Measurements from ENCODE around the gene KDM8.

Gene KDM8

DNA sequence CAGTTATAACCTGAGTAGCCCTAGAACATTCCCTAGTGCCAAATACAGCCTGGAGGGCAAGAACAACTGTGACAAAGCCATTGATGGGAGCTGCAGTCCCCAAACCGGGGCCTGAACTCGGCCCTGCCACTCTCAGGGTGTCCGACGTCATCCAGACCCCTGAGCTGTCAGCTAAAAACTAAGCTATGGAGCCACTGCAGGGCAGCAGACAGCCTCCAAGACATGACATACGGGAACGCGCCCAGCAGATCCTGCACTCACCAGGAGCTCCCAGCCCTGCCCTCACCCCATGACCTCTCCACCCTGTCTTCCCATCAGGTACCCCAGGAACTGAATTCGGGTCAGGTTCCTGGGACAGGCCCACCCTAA is 28.4 kb downstream of the KDM8 start:
- no peak for FAIRE-seq

DNA sequence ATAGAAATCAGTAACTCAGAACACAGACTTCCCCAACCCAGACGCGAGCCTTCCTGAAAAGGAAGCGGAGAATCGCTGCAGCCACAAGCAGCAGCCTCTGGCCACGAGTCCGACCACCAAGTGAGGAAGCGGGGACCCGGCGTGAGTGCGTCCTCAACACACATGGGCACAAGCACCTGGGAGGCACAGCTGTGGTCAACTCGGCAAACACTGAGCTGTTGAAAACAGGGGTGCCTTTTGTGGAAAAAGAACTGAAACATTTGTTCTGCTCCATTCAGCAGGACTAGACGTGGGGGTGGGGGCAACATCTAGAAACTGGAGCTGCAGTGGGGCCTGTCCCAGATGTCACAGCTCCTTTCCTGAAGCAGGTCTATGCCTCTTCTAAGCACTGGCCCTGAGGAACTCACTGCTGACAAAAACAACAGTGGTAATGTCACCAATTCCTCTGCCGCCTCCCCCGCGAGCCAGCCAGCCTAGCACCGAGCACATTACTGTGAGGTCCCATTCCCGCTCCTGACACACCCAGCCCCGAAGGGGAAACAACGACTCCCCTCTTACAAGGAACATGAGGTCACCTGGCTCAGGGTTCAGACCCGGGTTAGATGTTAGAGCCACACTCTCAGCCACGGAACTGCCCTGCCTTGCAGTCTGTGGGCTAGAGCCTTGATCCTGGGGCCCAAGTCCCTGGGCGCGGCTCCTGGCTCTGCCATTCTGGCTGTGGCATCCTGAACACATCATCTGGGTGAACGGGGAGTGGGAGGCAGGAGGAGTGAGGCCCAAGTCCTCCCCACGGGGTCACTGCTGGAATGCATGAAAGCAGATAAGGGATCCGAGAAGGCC is 29.0 kb downstream of the KDM8 start:
- FAIRE-seq, result no peak

DNA sequence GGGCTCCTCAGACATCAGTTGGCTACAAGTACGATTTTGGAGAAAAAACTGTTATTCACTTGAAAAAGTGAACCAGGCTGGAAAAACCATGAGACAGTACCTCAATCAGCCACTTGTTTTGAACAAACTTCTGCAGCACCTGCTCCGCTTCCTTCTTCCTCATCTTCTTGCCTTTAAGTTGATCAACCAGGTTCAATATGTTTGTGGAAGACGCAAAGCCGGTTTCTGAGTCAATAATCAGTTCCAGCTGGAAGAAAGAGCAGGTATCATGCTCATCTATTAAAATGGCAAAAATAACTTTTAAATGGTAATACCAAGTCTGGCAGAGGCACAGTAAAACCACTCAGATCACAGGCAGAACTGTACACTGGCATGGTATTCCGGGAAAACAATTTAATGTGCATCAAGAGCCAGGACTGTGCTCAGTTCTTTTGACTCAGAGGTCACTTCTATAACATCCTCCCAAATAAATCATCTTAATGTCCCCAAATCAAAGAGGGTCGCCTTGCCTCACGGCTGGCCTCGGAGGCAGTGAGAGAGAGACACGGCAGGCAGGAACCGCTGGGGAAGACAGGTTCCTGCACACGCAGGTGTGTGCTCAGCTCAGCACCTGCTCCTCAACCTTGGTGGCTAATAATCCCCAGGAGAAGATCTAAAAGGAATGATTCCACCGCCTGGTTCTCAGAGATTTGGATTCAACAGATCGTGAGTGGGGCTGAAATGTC is 29.7 kb downstream of the KDM8 start:
- FAIRE-seq, result no peak

DNA sequence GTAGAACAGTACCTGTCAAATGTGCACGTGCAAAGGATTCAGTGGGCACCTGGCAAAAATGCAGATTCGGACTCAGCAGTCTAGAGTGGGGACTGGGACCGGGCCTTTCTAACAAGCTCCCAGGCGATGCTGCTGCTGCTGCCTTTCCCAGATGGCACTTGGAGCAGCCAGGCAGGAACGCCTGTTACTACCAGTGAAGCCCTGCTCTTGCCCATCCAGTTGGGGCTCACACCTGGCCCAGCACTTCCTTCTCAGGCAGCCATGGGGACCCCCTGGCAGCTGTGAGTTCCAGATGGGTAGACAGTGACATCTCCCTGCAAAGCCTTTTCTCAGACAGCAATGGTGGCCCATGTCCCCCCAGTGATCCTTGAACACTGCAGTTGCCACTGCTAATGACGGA is 30.4 kb downstream of the KDM8 start:
- no peak for FAIRE-seq

DNA sequence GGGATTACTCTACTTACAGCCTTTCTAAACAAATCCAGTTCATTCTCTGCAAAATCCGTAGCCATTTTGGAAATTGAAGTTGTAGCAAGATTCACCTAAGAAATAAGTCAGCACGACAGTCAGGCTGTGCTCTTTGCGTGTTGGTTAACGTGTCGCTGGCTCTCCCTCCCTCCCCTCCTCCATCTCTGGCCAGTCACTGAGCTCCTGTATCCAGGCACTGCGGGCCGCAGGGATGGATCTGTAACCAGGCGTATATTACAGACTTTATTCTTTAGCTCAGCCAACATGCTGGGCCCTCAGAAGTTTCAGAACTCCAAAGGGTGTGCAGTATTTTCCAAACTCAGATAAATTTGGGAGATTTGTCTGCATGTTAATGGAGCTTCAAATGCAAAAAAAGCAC is 30.8 kb downstream of the KDM8 start:
- FAIRE-seq, result no peak

DNA sequence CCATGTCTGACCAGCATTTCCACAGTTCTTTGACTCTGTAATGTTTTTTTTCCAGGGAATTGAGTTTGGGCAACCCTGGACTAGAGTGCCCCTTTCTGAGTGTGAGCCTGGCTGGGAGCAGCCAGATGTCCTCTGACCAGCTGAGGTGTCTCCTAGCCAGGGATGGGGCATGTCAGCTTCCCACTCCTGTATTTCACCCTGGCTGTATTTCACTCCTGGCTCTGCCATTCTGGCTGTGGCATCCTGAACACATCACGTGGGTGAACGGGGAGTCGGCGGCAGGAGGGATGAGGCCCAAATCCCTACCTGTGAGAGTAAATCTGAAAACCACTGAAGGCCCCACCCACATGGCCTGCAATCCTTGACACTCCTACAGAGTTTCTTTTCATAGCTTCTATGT is 31.3 kb downstream of the KDM8 start:
- no peak for FAIRE-seq

DNA sequence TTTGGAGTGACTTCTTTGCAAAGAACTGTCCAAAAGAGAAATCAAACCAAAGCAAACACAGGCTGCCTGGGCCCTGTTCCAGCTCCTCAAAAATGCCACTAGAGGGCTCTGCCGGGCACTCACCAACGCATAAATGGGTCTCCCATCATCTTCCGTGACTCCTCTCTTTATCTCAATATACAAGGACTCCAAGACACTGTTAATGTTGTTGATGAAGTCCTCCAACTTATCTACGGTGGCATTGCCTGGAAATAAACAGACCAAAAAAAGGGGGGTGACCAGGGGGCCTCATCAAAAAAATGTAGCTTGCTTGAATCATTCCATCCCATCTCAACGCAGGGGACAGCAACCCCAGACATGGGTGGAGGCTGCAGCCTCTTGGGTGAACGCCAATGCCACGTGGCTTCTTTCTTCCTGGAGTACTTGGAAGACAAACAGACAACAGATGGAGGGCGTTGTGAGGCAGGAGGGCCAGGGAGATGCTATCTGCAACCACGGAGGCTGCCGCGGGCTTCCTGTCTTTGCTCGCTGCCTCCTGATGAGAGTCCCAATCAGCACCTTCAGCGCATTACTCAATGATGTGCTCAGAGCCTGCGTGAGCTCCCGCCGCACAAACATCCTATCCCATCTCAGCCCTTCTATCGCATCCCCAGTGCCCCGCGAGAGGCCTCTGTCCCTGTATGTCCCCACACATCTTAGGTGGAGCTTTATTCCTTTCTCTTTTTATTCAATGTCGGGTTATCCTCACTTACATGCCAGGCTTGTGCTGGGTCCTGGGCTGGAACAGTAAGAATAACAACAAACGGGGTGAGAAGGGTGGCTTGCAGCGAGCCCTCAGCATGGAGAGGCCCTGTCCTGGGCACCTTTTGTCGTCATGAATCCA is 32.0 kb downstream of the KDM8 start:
- no peak for FAIRE-seq

DNA sequence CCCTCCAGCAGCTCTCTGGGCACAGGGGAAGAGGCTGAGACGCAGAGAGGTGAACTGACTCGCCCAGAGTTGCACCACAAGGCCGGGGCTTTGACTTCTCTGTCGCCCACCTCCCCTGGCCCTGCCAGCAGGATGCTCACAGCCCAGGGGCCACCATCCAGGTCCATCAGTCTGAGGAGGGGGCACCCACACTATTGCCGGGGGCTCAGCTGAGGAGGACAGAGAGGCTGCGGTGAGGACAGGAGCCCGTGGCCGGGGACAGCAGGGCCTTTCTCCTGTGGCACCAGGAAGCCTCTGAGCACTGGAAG is 32.6 kb downstream of the KDM8 start:
- FAIRE-seq, result no peak

DNA sequence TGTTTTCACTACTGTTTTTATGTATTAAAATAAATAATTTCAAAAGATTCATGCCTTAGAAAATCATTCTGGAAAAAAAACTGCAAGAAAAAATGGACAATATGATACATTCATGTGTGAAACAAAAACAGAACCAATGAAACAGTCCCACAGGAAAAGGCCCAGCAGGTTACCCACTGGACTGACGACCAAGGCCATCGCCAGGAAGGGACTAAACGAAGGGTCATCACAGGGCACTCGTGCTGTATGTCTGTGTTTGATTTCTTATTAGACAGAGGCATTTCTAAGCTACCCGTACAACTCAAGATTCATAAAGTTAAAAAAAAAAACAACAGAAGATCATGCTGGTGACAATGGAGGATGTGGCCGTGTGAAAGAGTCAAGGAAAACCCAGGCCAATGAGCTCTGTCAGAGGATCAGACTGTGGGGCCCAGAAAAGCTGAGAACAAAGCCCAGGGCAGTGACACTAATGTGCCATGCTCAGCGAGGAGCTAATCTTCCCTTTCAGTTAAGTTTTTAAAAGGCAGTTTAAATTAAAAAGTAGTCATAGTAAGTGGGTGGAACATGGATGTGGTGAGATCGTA is 33.4 kb downstream of the KDM8 start:
- FAIRE-seq, result no peak

DNA sequence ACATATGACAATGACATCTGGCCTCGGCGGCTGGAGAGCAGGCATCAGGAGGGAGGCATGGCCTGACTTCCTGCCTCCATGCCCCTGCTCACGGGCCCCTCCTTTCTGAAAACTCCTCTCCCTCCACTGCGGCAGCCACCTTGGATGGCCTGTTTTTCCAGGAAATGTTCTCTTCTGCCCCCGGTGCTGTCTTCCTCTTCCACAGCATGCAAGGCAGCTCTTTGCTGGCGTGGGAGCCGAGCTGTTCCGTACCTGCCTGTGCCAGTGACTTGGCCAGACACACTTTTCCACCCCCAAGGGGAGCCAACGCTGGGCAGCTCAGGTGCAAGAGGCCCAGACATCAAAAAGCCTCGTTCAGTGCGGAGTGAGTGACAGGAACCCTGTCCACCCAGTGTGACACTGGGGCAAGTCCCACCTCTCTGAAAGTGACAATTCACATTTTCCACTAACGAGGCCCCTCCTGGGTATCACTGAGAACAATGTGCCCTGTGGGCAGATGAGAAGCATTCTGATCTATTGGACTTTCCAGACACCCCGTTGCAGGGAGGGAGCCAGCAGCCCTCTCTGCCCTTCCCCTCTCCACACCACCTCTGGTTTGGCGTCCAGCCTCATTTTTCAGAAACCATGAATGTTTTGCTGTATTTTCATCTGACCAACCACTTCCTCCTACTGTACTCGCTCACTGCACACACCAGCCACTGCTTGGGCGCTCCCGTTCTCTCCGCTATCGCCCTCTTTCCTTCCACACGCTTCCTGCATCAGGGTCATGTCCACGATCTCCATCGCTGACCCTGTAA is 34.1 kb downstream of the KDM8 start:
- FAIRE-seq, result no peak

DNA sequence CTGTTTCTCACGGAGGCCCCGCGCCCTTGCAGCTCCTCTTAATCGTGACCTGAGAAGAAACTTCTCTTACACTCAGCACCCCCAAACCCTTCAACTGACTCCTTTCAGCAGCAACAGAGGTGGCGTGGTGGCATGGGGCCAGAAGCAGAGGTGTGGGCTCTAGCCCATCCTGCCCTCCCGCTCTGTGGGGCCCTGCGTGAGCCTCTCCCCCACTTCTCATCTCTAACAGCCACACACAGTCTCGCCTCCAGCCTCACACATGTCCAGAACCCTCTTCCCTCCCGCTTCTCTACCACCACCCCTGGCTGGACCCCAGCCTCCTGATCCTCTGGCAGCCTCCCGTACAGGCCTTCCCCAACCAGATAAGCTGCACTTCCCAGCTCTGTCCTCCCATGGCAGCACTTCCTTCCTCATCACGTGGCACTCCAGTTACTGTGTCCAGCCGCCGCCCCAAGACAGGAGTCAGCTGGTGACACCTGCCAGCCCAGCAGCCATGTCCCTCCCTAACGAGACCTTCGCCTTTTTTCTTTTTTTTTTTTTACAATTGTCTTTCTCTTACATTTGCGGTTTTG is 34.8 kb downstream of the KDM8 start:
- no peak for FAIRE-seq

DNA sequence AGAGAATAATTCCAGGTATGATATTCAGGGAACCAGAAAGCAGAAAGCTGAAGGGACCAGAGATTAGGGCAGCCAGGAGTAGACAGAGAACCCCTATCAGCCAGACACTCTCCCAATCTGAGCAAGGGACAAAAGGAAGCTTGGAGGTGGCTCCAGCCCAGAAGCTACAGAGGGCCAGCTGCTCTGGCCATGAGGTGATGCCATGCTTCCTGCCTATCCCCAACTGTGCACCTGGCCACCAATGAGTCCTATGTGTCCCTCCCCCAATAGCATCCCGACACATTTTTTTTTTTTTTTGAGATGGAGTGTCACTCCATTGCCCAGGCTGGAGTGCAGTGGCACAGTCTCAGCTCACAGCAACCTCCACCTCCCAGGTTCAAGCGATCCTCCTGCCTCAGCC is 35.3 kb downstream of the KDM8 start:
- FAIRE-seq, result no peak

DNA sequence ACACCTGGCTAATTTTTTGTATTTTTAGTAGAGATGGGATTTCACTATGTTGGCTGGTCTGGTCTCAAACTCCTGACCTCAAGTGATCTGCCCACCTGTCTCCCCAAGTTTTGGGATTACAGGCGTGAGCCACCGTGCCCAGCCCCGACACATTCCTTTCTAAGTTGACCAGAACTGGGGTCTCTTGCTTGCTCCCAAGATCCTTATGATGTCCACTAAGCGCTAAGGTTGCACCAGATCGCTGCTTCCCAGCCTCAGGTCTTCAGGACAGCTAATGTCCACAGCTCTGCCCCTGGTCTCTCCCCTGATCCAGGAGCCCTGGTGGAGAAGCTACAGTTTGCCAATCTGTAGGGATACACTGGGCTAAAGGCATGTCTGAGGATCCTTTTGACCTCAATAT is 35.7 kb downstream of the KDM8 start:
- no peak for FAIRE-seq

DNA sequence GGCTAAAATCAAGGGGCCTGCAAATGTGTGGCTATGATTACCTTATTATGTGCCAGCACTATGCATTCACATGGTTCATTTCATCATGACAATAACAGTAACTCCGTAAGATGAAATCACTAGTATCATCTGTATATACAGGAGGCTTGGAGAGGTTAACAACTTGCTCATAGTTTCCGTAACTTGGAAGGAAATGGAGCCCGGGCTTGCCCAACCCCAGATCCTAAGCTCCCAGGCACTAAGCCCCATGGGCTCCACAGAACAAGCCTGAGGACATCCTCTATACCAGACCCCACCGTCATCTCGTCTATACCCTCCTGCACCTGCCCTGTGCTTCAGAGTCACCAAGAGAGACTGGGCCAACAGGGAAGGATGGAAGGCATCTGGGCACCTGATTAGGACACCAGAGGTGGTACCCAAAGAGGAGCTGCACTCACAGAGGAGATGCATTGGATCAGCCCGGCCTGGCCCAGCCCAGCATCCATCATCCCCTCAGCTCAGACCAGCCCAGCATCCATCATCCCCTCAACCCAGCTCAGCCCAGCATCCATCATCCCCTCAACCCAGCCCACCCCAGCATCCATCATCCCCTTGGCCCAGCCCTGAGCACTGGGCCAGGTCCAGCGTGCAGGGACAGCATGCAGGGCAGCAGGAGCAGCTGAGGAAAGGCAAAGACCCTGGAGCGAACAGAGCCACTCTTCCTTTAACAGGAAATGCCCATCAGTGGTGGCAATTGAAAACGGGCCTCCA is 36.8 kb downstream of the KDM8 start:
- no peak for FAIRE-seq

DNA sequence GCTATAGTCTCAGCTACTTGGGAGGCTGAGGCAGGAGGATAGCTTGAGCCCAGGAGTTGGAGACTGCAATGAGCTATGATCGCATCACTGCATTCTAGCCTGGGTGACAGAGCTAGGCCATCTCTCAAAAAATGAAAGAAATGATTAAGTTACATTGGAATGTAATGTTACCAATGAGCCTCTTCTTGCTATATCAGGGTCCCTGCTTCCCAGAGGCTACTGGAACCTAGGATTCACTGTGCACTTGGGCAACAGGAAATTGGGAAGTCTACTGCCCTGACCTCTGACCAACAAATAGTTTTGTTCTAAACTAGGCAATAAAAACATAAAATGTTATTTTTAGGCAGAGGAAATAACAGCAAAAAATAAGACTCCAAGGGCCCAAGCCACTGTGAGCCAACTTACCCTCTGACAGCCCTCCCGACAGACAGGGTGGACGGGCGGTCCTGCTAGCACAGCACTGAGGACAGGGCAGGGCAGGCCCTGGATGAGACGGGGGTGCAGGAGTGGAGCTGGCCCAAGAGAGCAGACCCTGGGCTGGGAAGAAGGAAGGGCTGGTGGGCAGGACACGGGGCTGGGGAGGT is 37.7 kb downstream of the KDM8 start:
- FAIRE-seq, result no peak

DNA sequence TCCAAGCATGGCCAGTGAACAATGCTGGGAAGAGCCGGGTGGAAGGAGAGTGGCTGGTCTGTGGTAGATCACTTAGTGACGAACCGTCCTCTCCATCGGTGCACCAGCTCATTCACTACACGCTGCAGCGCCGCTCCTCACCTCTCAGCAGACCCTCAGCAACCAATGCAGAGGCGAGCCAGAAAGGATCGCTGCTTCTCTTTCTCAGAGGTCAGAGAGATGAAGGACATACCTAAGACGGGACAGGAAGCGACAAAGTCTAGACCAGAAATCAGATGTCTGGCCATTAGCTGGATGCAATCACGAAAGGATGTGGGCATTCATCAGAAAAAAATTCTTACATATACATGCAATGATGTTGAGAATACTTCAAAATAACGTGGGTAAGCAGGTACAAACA is 38.3 kb downstream of the KDM8 start:
- FAIRE-seq, result no peak

DNA sequence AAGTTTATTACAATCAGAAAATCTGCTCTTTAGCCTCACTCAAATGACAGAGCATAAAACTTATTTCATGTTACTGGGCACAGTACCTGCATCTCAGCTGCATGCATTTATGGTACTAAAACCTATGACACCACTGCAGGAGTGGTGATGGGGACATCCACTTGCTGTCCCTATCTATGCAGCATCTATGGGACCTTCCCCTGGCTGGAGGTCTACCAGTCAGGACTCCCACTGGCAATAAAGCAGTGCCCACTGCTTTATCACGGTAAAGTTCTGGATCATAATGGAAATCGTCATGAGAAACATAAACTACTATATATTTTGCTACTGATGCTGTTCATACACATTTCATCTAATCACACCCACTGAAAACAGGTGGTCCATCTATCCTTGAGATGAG is 39.1 kb downstream of the KDM8 start:
- no peak for FAIRE-seq

DNA sequence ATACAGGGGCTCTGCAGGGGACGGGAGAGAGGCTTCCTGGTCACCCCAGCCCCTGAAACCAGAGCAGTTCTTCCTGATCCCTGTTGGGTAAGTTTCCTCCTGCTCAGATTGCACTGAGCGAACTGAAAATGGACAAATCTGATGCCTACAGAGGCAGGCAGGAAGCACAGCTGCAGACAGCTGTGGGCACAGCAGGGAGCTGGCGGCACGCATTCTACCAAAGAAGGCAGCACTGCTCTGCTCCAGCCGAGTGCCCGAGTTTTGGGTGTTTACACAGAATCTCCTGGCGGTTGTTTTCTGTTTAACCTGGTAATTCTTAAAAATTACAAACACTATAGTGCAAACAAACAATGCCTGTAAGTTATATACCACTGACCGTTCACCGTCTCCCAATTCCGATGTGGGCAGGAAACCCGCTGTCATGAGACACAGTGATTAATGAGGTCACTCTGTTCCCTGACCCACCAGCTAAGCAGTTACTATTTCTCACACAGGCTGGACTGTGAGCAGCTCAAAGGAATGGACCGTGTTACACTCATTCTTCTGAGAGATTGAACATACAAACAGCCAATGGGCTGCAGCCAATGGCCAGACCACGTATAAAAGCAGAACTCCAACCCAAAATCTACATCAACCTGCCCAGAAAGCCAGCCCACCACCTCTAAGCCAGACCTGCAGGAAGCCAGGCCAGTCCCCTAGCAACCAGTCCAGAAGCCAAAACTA is 39.7 kb downstream of the KDM8 start:
- no peak for FAIRE-seq

DNA sequence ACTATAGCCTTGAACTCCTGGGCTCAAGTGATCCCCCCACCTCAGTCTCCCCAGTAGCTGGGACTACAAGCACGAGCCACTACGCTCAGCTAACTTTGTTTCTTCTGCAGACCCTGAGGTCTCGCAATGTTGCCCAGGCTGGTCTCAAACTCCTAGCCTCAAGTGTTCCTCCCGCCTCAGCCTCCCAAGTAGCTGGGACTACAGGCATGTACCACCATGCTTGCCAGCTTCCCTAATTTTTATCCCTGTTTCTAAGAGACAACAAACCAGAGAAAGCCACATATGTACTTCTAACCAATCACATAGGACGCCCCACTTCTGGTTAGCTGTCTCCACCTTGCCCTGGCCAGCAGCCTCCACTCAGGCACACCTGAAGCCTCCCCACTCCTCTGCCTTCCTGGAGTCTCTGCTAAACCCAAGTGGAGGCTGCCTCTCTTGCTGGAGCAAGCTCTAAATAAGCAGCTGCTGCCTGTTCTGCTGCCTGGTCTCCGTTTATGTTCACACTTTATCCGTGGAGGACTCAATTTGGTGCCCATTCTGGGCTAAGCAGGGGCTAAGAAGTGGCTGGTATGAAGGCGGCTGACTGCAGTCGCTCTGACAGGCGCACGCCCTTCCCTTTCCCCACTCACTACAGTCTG is 40.5 kb downstream of the KDM8 start:
- FAIRE-seq, result no peak

DNA sequence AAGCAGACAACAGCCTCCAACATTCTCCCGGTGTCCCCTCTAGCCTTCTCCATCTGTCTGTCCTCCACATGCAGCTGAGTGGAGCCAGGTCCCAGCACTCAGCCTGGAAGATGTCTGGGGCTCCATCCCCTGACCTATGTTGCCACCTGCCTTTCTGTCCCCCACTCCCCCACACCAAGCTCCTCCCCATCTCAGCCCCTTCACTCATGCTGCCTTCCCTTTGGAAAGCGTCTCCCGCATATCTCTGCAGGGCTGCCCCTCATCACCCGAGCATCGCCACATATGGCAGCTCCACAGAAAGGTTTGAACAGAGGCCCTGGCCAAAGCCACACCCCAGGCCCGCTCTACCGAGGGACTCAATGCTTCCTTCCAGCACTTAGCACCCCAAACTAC is 41.0 kb downstream of the KDM8 start:
- no peak for FAIRE-seq
